DND-41 (cell line): ENCODE data around the gene BDNF.

ENCODE experiments used
- ATAC-seq: fragments of 200-7000 bp; cut with Tn5 transposase; 3 replicates; pipeline ENCODE4 v1.9.1; 2021; ENCODE audit warnings: low read depth; ENCODE audit not compliant: insufficient read depth
- DNase-seq: peaks from one replicate; pipeline ENCODE4 v3.0.0-alpha.2; 2020
- H2AFZ ChIP-seq: 2 replicates; pipeline ENCODE4 v1.6.0; 2012; ENCODE audit warnings: low read depth, low read length
- H3K27ac ChIP-seq: 2 replicates; pipeline ENCODE4 v1.5.1; 2012; ENCODE audit warnings: low read length, inconsistent platforms
- H3K27me3 ChIP-seq: fragments of 200-600 bp; sonication (generic); 2 replicates; pipeline ENCODE4 v1.6.0; 2012; ENCODE audit warnings: low read length, mild to moderate bottlenecking, inconsistent platforms; ENCODE audit not compliant: insufficient read depth, poor library complexity
- H3K36me3 ChIP-seq: 2 replicates; pipeline ENCODE4 v1.5.1; 2012; ENCODE audit warnings: low read length, inconsistent platforms; ENCODE audit not compliant: insufficient read depth
- H3K4me1 ChIP-seq: 2 replicates; pipeline ENCODE4 v1.5.1; 2012; ENCODE audit warnings: mild to moderate bottlenecking, low read length; ENCODE audit not compliant: insufficient read depth
- H3K4me2 ChIP-seq: 2 replicates; pipeline ENCODE4 v1.6.0; 2012; ENCODE audit warnings: mild to moderate bottlenecking, moderate library complexity, low read length, inconsistent platforms; ENCODE audit not compliant: insufficient read depth
- H3K4me3 ChIP-seq, 2 experiments: fragments of 200-600 bp in 1 of 2; shearing (Covaris generic) in 1 of 2; 2 replicates each; pipeline ENCODE4 v1.5.1; 2012 to 2016; ENCODE audit warnings: inconsistent platforms in 2 of 2, low read length in 2 of 2, mild to moderate bottlenecking in 2 of 2, low read depth in 1 of 2, moderate library complexity in 1 of 2
- H3K79me2 ChIP-seq: 2 replicates; pipeline ENCODE4 v1.6.0; 2012; ENCODE audit warnings: low read length, inconsistent platforms; ENCODE audit not compliant: insufficient read depth
- H3K9ac ChIP-seq: 2 replicates; pipeline ENCODE4 v1.6.0; 2012; ENCODE audit warnings: low read depth, mild to moderate bottlenecking, inconsistent platforms, low read length, moderate library complexity
- H3K9me3 ChIP-seq: 2 replicates; pipeline ENCODE4 v1.5.1; 2012; ENCODE audit warnings: low read length, moderate library complexity, mild to moderate bottlenecking, inconsistent platforms; ENCODE audit not compliant: insufficient read depth, severe bottlenecking
- H4K20me1 ChIP-seq: 2 replicates; pipeline ENCODE4 v1.6.0; 2012; ENCODE audit warnings: low read length; ENCODE audit not compliant: insufficient read depth
- CTCF ChIP-seq: IDR thresholded peaks from 2 replicates; pipeline ENCODE4 v1.5.1; 2012; ENCODE audit warnings: borderline replicate concordance, low read length, moderate library complexity, mild to moderate bottlenecking; ENCODE audit not compliant: poor library complexity, severe bottlenecking; ENCODE audit errors: extremely low read depth
- EZH2 ChIP-seq: IDR thresholded peaks from 3 replicates; pipeline ENCODE4 v1.6.1; 2012; ENCODE audit warnings: borderline replicate concordance, low read depth, mild to moderate bottlenecking, moderate library complexity, low read length, inconsistent platforms; ENCODE audit not compliant: severe bottlenecking

BDNF gene

GRCh38 chr11:27660171-27660570, 40.1 kb downstream of the BDNF start:
- Histone ChIP-seq H3K4me2 (no peak overlapping the region), H3K9me3 (no peaks in the 10 kb centered on the region), H3K4me1 (no peaks in the 10 kb centered on the region), H2AFZ (no peak overlapping the region), H3K9ac (no peak overlapping the region), H3K79me2 (no peaks in the 10 kb centered on the region), H3K27me3 (no peaks in the 10 kb centered on the region), H4K20me1 (no peaks in the 10 kb centered on the region), H3K36me3 (no peaks in the 10 kb centered on the region), H3K27ac (no peak overlapping the region), H3K4me3 (no peak overlapping the region)
- TF ChIP-seq CTCF (no peak), EZH2 (no peak)
- ATAC-seq (no peak), DNase-seq (no peak)

DNA sequence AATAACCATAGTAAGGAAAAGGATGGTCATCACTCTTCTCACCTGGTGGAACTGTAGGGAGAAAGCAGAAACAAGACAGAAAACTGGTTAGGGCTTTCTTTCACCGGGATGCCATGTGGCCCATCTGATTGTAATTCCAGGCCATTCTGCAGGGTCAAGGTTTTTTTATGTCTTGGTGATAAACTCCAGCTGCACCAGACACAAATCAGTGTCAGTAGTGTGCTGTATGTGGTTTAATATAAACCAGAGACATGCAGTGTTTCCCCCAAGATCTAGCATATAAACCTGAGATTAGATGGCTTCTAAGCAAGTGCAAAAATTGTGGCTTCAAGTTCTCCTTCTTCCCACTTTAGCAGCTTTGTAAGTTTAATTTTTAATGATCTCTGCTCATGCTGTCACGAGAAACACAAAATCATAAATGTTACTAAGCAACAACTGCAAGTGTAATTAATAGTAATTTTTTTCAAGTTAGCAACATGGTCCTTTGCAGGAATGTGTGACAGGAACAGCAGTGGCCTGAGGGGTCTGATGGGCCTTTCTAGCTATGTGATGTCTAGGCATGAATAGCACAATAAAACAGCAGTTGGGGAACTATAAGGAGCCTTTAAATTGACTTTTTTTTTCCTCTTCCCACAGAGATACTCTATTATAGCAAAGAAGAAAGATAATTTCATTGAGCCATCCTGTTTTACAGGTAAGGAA, 41.6 kb downstream of the BDNF start:
- no peak overlapping the region for H2AFZ ChIP-seq
- no peaks in the 10 kb centered on the region for H3K79me2 ChIP-seq
- no peaks in the 10 kb centered on the region for H3K36me3 ChIP-seq
- no peaks in the 10 kb centered on the region for H4K20me1 ChIP-seq
- no peak overlapping the region for H3K27ac ChIP-seq
- no peaks in the 10 kb centered on the region for H3K9me3 ChIP-seq
- DNase-seq (no peak), ATAC-seq (no peak)
- no peak overlapping the region for H3K4me2 ChIP-seq
- H3K9ac ChIP-seq: no peak overlapping the region
- H3K4me1 ChIP-seq: no peaks in the 10 kb centered on the region
- no peak overlapping the region for H3K4me3 ChIP-seq
- TF ChIP-seq CTCF (no peak), EZH2 (no peak)
- no peaks in the 10 kb centered on the region for H3K27me3 ChIP-seq

DNA sequence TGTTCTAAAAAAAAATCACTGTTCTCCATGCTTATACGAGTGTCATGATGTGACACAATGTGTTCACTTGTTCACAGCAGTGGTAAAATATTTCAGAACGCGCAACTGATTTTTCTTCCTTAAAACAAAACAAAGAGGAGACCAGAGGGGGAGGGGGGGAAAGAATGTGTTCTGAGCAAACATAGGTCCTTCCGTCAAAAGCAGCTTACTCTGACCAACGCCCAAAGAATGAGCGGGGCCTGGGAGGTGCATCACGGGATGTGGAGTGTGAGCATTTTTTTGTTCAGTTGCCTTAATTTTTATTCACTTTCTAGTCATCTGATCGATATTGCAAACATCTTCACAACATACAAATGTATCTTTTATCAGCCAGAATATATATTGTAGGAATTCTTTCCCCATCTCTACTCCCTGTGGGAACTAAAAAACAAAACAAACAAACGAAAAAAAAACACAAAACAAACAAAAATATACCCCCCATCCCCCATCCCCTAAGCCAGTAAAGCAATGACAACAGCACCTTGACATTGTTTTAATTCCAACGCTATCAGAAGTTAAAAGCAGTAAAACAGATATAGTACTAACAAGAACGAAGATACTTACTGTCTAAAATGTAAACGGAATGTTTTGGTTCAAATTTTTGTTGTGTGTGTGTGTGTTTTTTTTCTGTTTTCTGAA, 43.3 kb downstream of the BDNF start:
- no peaks in the 10 kb centered on the region for H3K9me3 ChIP-seq
- no peak overlapping the region for H3K27ac ChIP-seq
- no peaks in the 10 kb centered on the region for H3K27me3 ChIP-seq
- H3K9ac ChIP-seq: no peak overlapping the region
- no peaks in the 10 kb centered on the region for H4K20me1 ChIP-seq
- H3K36me3 ChIP-seq: no peaks in the 10 kb centered on the region
- no peak for TF ChIP-seq CTCF
- no peak overlapping the region for H3K4me2 ChIP-seq
- no peak for ATAC-seq
- no peak overlapping the region for H2AFZ ChIP-seq
- H3K4me1 ChIP-seq: no peaks in the 10 kb centered on the region
- H3K79me2 ChIP-seq: no peaks in the 10 kb centered on the region
- DNase-seq: no peak
- H3K4me3 ChIP-seq: no peak overlapping the region
